Measurements from ENCODE around the gene PKHD1.

- no peak for TF ChIP-seq TSHZ2 (CRISPR knock-in tag; IDR thresholded peaks at IDR 0.05)
- TF ChIP-seq ZNF565 (CRISPR knock-in tag; conservative IDR thresholded peaks at IDR 0.05; ENCODE audit: low read depth), result no peak
- no peak for TF ChIP-seq PATZ1 (CRISPR knock-in tag; IDR thresholded peaks at IDR 0.05; ENCODE audit: borderline replicate concordance)
- no peak for TF ChIP-seq BACH2 (CRISPR knock-in tag; IDR thresholded peaks at IDR 0.05; ENCODE audit: borderline replicate concordance)
- no peak for TF ChIP-seq ZNF70 (CRISPR knock-in tag; IDR thresholded peaks at IDR 0.05)
- TF ChIP-seq ZNF8 (CRISPR knock-in tag; IDR thresholded peaks at IDR 0.05), result no peak
- TF ChIP-seq OSR1 (CRISPR knock-in tag; IDR thresholded peaks at IDR 0.05), result no peak
- no peak for TF ChIP-seq ZC3H10 (CRISPR knock-in tag; IDR thresholded peaks at IDR 0.05)
- no peak for TF ChIP-seq CSDC2 (CRISPR knock-in tag; IDR thresholded peaks at IDR 0.05)
- no peak for TF ChIP-seq ZFP30 (CRISPR knock-in tag; IDR thresholded peaks at IDR 0.05)
- no peak for TF ChIP-seq RARB (CRISPR knock-in tag; IDR thresholded peaks at IDR 0.05)
These were observed 199.6 kb downstream of the PKHD1 start for GRCh38 chr6:51887859-51888258.
